Kidney (tissue), 14 donors: ENCODE data around the gene AHCY. TPM values are rescaled to one million over a fixed set of nuclear protein-coding genes. Genes with fewer than 3 reads are reported as not detected.

Source experiments
- DNase-seq, 5 donors: peaks; one replicate each; pipeline ENCODE4 v3.0.0-alpha.2; 2013 to 2020
- FAIRE-seq: peaks from 2 replicates; lab custom pipeline; 2012; peaks lifted over from hg19 to GRCh38; lab: Jason Lieb, UNC
- H3K27ac ChIP-seq, 2 donors: one replicate each; pipeline ENCODE4 v1.7.0; 2013; ENCODE audit warnings: low read depth in 2 of 2, low read length in 2 of 2, inconsistent platforms in 1 of 2
- H3K27me3 ChIP-seq: one replicate; pipeline ENCODE4 v1.7.1; 2013; ENCODE audit warnings: low read length, inconsistent platforms; ENCODE audit not compliant: control insufficient read depth, insufficient read depth
- H3K36me3 ChIP-seq, 3 donors: one replicate each; pipeline versions ENCODE4 v1.7.0 to v1.7.1; 2013; ENCODE audit warnings: low read length in 3 of 3, control low read depth in 1 of 3, inconsistent platforms in 1 of 3; ENCODE audit not compliant: insufficient read depth in 3 of 3, control insufficient read depth in 2 of 3
- H3K4me1 ChIP-seq, 3 donors: one replicate each; pipeline versions ENCODE4 v1.7.0 to v1.7.1; 2013; ENCODE audit warnings: low read length in 3 of 3, inconsistent platforms in 1 of 3, low read depth in 1 of 3; ENCODE audit not compliant: control insufficient read depth in 2 of 3, insufficient read depth in 2 of 3
- H3K4me3 ChIP-seq, 3 donors: one replicate each; pipeline versions ENCODE4 v1.7.0 to v1.8.1; 2013; ENCODE audit warnings: low read length in 3 of 3, control low read depth in 1 of 3, inconsistent platforms in 1 of 3
- H3K9ac ChIP-seq, 3 donors: one replicate each; pipeline versions ENCODE4 v1.7.0 to v1.7.1; 2013; ENCODE audit warnings: low read length in 3 of 3, control low read depth in 1 of 3, inconsistent platforms in 1 of 3
- H3K9me3 ChIP-seq, 3 donors: one replicate each; pipeline versions ENCODE4 v1.7.0 to v1.7.1; 2013; ENCODE audit warnings: low read length in 3 of 3, control low read depth in 1 of 3, inconsistent platforms in 1 of 3; ENCODE audit not compliant: control insufficient read depth in 2 of 3, insufficient read depth in 1 of 3
- CTCF ChIP-seq: IDR thresholded peaks from 3 replicates; pipeline ENCODE4 v1.5.1; 2012; ENCODE audit warnings: mild to moderate bottlenecking, moderate library complexity, borderline replicate concordance; ENCODE audit not compliant: insufficient read depth; ENCODE audit errors: extremely low read depth
- intact Hi-C: fragments of 100-400 bp; cut with DNase I; formaldehyde crosslinking; loops from one replicate; pipeline ENCODE4 v1.11.1; 2022
- polyA plus RNA-seq: library from polyadenylated mRNA; stranded (reverse); fragments of 350-450 nt; fragmentation: Illumina TruSeq; extraction: RNeasy Lipid Tissue Mini Kit (QIAGEN cat#74804); gene quantifications from one replicate; pipeline ENCODE4 v1.2.3, GENCODE V29; 2014; ENCODE audit warnings: low read depth, low replicate concordance; ENCODE audit not compliant: insufficient read depth
- total RNA-seq: library from RNA; stranded (reverse); fragmentation: NEBNext Ultra II Directional; extraction: Animal tissue kit (Norgen Biotek cat#: 25700); gene quantifications from one replicate; pipeline ENCODE4 v1.2.1, GENCODE V29; 2021
- donor health status: control.
- donor health status: control.
- donor health status: control.
- donor health status: control.
- donor health status: control.
- donor health status: DM: yes; HTN: yes; CAD: no.
- donor health status: Normal renal cell carcinoma (clear cell type).

Gene AHCY
- total and polyA plus RNA-seq, 2 donors from 2014 or later, result 70.3 to 144 TPM

DNA sequence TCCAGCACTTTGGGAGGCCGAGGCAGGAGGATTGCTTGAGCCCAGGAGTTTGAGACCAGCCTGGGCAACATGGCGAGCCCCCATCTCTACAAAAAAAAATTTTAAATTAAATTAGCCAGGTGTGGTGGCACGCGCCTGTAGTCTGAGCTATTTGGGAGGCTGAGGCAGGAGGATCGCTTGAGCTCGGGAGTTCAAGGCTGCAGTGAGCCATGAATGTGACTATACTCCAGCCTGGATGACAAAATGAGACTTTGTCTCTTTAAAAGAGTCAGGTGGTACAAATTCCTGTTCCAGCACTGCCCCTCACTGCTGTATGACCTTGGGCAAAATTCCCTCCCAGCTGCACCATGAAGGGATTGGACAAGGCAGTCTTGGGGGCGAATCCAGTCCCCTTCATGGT, 28.5 kb downstream of the AHCY start:
- intact Hi-C loops, result no loop called here
- H3K36me3 ChIP-seq, result peaks cover 0 to 11% (median 10%) of the 10 kb centered on the region in 3 donors
- no peaks in the 10 kb centered on the region for H3K4me1 ChIP-seq
- no peak overlapping the region for H3K9ac ChIP-seq
- H3K9me3 ChIP-seq, result no peaks in the 10 kb centered on the region
- FAIRE-seq, result no peak
- no peak overlapping the region for H3K4me3 ChIP-seq
- H3K27me3 ChIP-seq, result no peaks in the 10 kb centered on the region
- DNase-seq, result no peak
- no peak for TF ChIP-seq CTCF
- no peak overlapping the region for H3K27ac ChIP-seq

DNA sequence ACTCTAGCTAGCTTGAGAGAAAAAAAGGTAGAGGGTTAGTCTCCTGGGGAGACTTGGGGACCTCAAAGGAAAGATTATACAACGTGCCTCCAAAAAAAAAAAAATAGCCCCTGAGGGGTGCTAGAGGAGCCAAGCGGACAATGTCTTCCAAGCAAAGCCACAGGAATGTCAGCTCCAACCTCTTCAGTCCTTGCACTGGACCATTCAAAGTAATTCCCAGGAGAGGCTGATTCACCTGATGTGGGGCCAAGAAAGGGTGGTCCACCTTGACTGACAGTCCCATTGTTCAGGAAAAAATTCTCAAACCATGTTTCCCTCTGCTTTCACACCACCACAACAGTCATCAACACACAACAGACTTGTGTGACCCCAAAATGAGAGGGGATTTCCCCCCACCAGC, 31.2 kb downstream of the AHCY start:
- FAIRE-seq (no peak), DNase-seq (no peak)
- no peak overlapping the region for H3K4me3 ChIP-seq
- no peaks in the 10 kb centered on the region for H3K27me3 ChIP-seq
- H3K27ac ChIP-seq, result no peak overlapping the region
- H3K9me3 ChIP-seq, result no peaks in the 10 kb centered on the region
- peaks cover 0 to 9% (median 0%) of the 10 kb centered on the region in 3 donors for H3K36me3 ChIP-seq
- no peak overlapping the region for H3K9ac ChIP-seq
- no peaks in the 10 kb centered on the region for H3K4me1 ChIP-seq
- TF ChIP-seq CTCF, result no peak
- intact Hi-C loops, result no loop called here

- Histone ChIP-seq H3K36me3 (peaks cover 0 to 9% (median 0%) of the 10 kb centered on the region in 3 donors), H3K9me3 (no peaks in the 10 kb centered on the region), H3K27me3 (no peaks in the 10 kb centered on the region), H3K9ac (no peak overlapping the region), H3K4me1 (no peaks in the 10 kb centered on the region), H3K4me3 (no peak overlapping the region), H3K27ac (no peak overlapping the region)
- DNase-seq (peak in 1 of 5 donors; percentile 27), FAIRE-seq (no peak)
- TF ChIP-seq CTCF, result no peak
- intact Hi-C loops, result no loop called here
These were observed 33.0 kb downstream of the AHCY start for GRCh38 chr20:34269996-34270627.
